Measurements from ENCODE around the gene POPDC3. TPM values are rescaled to one million over a fixed set of nuclear protein-coding genes. Genes with fewer than 3 reads are reported as not detected.

The POPDC3 gene
- total RNA-seq, 1 experiment from 2014 or later: 3.8 TPM

GRCh38 chr6:105121981-105122380 is 57.8 kb downstream of the POPDC3 start:
- Mint-ChIP-seq H3K4me3 (ENCODE audit: low read depth, unreplicated experiment) (no peak overlapping the region), H3K27ac (ENCODE audit: unreplicated experiment) (no peak overlapping the region), H3K9me3 (ENCODE audit: low read depth, unreplicated experiment) (no peaks in the 10 kb centered on the region), H3K27me3 (ENCODE audit: unreplicated experiment) (no peaks in the 10 kb centered on the region), H3K4me1 (ENCODE audit: low read depth, unreplicated experiment) (no peaks in the 10 kb centered on the region), H3K36me3 (ENCODE audit: insufficient read depth, unreplicated experiment) (no peaks in the 10 kb centered on the region)
- no peak for TF ChIP-seq CTCF (IDR thresholded peaks at IDR 0.05; ENCODE audit: unreplicated experiment)
- intact Hi-C loops (cut with micrococcal nuclease; ENCODE audit: unreplicated experiment): no loop called here
- BruUV-seq (replicated peaks): no TSS peak
- CTCF ChIA-PET: interaction anchor here (0.6 kb wide), 1 partner anchor 460 kb away, joined by 3 read pairs; no protein-coding TSS in a partner anchor
- DNase-seq: no peak

GRCh38 chr6:105120570-105120969 is 59.2 kb downstream of the POPDC3 start:
- Mint-ChIP-seq H3K27me3 (ENCODE audit: unreplicated experiment) (no peaks in the 10 kb centered on the region), H3K36me3 (ENCODE audit: insufficient read depth, unreplicated experiment) (no peaks in the 10 kb centered on the region), H3K4me1 (ENCODE audit: low read depth, unreplicated experiment) (no peaks in the 10 kb centered on the region), H3K27ac (ENCODE audit: unreplicated experiment) (no peak overlapping the region), H3K4me3 (ENCODE audit: low read depth, unreplicated experiment) (no peak overlapping the region), H3K9me3 (ENCODE audit: low read depth, unreplicated experiment) (no peaks in the 10 kb centered on the region)
- TF ChIP-seq CTCF (IDR thresholded peaks at IDR 0.05; ENCODE audit: unreplicated experiment): no peak
- no TSS peak for BruUV-seq (replicated peaks)
- CTCF ChIA-PET: no interaction called here
- intact Hi-C loops (cut with micrococcal nuclease; ENCODE audit: unreplicated experiment): no loop called here
- DNase-seq: no peak

- no peak for TF ChIP-seq CTCF (IDR thresholded peaks at IDR 0.05; ENCODE audit: unreplicated experiment)
- BruUV-seq (replicated peaks): no TSS peak
- DNase-seq: no peak
- Mint-ChIP-seq H3K36me3 (ENCODE audit: insufficient read depth, unreplicated experiment) (no peaks in the 10 kb centered on the region), H3K4me3 (ENCODE audit: low read depth, unreplicated experiment) (no peak overlapping the region), H3K4me1 (ENCODE audit: low read depth, unreplicated experiment) (no peaks in the 10 kb centered on the region), H3K9me3 (ENCODE audit: low read depth, unreplicated experiment) (no peaks in the 10 kb centered on the region), H3K27ac (ENCODE audit: unreplicated experiment) (no peak overlapping the region), H3K27me3 (ENCODE audit: unreplicated experiment) (no peaks in the 10 kb centered on the region)
- CTCF ChIA-PET: interaction anchor here (0.7 kb wide), 1 partner anchor 11 kb away, joined by 3 read pairs; no protein-coding TSS in a partner anchor
- intact Hi-C loops (cut with micrococcal nuclease; ENCODE audit: unreplicated experiment): no loop called here
Measured at GRCh38 chr6:105116150-105116549, 63.7 kb downstream of the POPDC3 start.

- no peaks in the 10 kb centered on the region for H3K4me1 Mint-ChIP-seq (ENCODE audit: low read depth, unreplicated experiment)
- H3K27ac Mint-ChIP-seq (ENCODE audit: unreplicated experiment): no peak overlapping the region
- DNase-seq: no peak
- CTCF ChIA-PET: interaction anchor here (0.6 kb wide), 1 partner anchor 15 kb away, joined by 3 read pairs; no protein-coding TSS in a partner anchor
- H3K4me3 Mint-ChIP-seq (ENCODE audit: low read depth, unreplicated experiment): no peak overlapping the region
- no peaks in the 10 kb centered on the region for H3K27me3 Mint-ChIP-seq (ENCODE audit: unreplicated experiment)
- intact Hi-C loops (cut with micrococcal nuclease; ENCODE audit: unreplicated experiment): no loop called here
- no peaks in the 10 kb centered on the region for H3K36me3 Mint-ChIP-seq (ENCODE audit: insufficient read depth, unreplicated experiment)
- no peaks in the 10 kb centered on the region for H3K9me3 Mint-ChIP-seq (ENCODE audit: low read depth, unreplicated experiment)
- no peak for TF ChIP-seq CTCF (IDR thresholded peaks at IDR 0.05; ENCODE audit: unreplicated experiment)
- no TSS peak for BruUV-seq (replicated peaks)
Measured at GRCh38 chr6:105113422-105113821, 66.4 kb downstream of the POPDC3 start.

Measured in Calu3 (cell line).